OCI-LY7 (cell line): ENCODE measurements around the gene RSAD1. TPM values are rescaled to one million over a fixed set of nuclear protein-coding genes. Genes with fewer than 3 reads are reported as not detected.

ENCODE experiments used
- BruUV-seq: library from RNA; stranded (reverse); fragments of 400-500 nt; replicated peaks from 2 replicates; lab custom pipeline; 2021; lab: Mats Ljungman, UMichigan
- CTCF ChIA-PET: fragments of 300-600 bp; sonication (Branson Sonifier 250); formaldehyde crosslinking; loops from one replicate; lab custom pipeline; 2022; ENCODE audit warnings: antibody characterized with exemption; ENCODE audit not compliant: unreplicated experiment; lab: Charles Lee
- POLR2A ChIA-PET: fragments of 300-600 bp; sonication (Branson Sonifier 250); formaldehyde crosslinking; loops from one replicate; lab custom pipeline; 2022; ENCODE audit warnings: antibody characterized with exemption; lab: Charles Lee
- DNase-seq: peaks from one replicate; pipeline ENCODE4 v3.0.0-alpha.2; 2015; ENCODE audit warnings: low spot score
- H2AFZ ChIP-seq: fragments of 200-600 bp; sonication (generic), shearing (Covaris generic); 2 replicates; pipeline ENCODE4 v1.6.1; 2014; ENCODE audit warnings: mild to moderate bottlenecking, antibody characterized with exemption, low read length, moderate library complexity
- H3K27ac ChIP-seq: fragments of 200-600 bp; sonication (generic); 2 replicates; pipeline ENCODE4 v1.5.1; 2014; ENCODE audit warnings: mixed run types, low read depth, mild to moderate bottlenecking, moderate library complexity, low read length, inconsistent platforms; ENCODE audit not compliant: poor library complexity, severe bottlenecking
- H3K36me3 ChIP-seq: fragments of 200-600 bp; sonication (generic); 2 replicates; pipeline ENCODE4 v1.6.1; 2014; ENCODE audit warnings: mild to moderate bottlenecking, antibody characterized with exemption, low read length, moderate library complexity, mixed read lengths; ENCODE audit not compliant: insufficient read depth
- H3K4me1 ChIP-seq: fragments of 200-600 bp; sonication (generic); 2 replicates; pipeline ENCODE4 v1.5.1; 2014; ENCODE audit warnings: mild to moderate bottlenecking, low read length; ENCODE audit not compliant: insufficient read depth, poor library complexity, severe bottlenecking
- H3K4me2 ChIP-seq: fragments of 200-600 bp; sonication (generic); 2 replicates; pipeline ENCODE4 v1.6.1; 2014; ENCODE audit warnings: mild to moderate bottlenecking, low read length
- H3K4me3 ChIP-seq: fragments of 200-600 bp; sonication (generic); 2 replicates; pipeline ENCODE4 v1.5.1; 2014; ENCODE audit warnings: mild to moderate bottlenecking, low read depth, low read length; ENCODE audit not compliant: poor library complexity, severe bottlenecking
- H3K79me2 ChIP-seq: fragments of 200-600 bp; sonication (generic); 2 replicates; pipeline ENCODE4 v1.6.1; 2016; ENCODE audit warnings: low read depth, mild to moderate bottlenecking, low read length, moderate library complexity, mixed read lengths; ENCODE audit not compliant: insufficient read depth
- H3K9me2 ChIP-seq: fragments of 200-600 bp; sonication (generic); 2 replicates; pipeline ENCODE4 v1.6.1; 2016; ENCODE audit warnings: mild to moderate bottlenecking, low read length, mixed read lengths; ENCODE audit not compliant: insufficient read depth
- H3K9me3 ChIP-seq: fragments of 200-600 bp; sonication (generic); 2 replicates; pipeline ENCODE4 v1.6.1; 2014; ENCODE audit warnings: mild to moderate bottlenecking, mixed run types, low read length, mixed read lengths
- H4K20me1 ChIP-seq: fragments of 200-600 bp; sonication (generic); 2 replicates; pipeline ENCODE4 v1.6.1; 2014; ENCODE audit warnings: mild to moderate bottlenecking, antibody characterized with exemption, low read length, moderate library complexity, mixed read lengths; ENCODE audit not compliant: insufficient read depth
- EZH2phosphoT487 ChIP-seq: fragments of 200-600 bp; sonication (generic); IDR thresholded peaks from 2 replicates; pipeline ENCODE4 v1.6.1; 2018; ENCODE audit warnings: low read depth, borderline replicate concordance, mild to moderate bottlenecking, mixed run types, antibody characterized with exemption, low read length, moderate library complexity, mixed read lengths
- intact Hi-C: fragments of 100-400 bp; cut with micrococcal nuclease; formaldehyde crosslinking; loops from one replicate; pipeline ENCODE4 v1.10.0; 2022; ENCODE audit not compliant: unreplicated experiment
- total RNA-seq, 2 experiments: library from RNA; depleted of rRNA in 1 of 2; stranded (reverse); fragments of >200 nt in 1 of 2; shearing (Covaris generic) in 1 of 2; gene quantifications; 2 replicates each; pipeline ENCODE4 v1.2.3, GENCODE V29; 2014 to 2022
- TF ChIP-seq, protein P1 (sequence below): fragments of 200-600 bp; sonication (generic); conservative IDR thresholded peaks from 2 replicates; pipeline ENCODE4 v1.5.1; 2014; ENCODE audit warnings: mild to moderate bottlenecking, antibody characterized with exemption, low read length, moderate library complexity, mixed read lengths

Gene RSAD1
- total RNA-seq, 2 experiments from 2014 or later, result 22.6 to 27.9 TPM

DNA sequence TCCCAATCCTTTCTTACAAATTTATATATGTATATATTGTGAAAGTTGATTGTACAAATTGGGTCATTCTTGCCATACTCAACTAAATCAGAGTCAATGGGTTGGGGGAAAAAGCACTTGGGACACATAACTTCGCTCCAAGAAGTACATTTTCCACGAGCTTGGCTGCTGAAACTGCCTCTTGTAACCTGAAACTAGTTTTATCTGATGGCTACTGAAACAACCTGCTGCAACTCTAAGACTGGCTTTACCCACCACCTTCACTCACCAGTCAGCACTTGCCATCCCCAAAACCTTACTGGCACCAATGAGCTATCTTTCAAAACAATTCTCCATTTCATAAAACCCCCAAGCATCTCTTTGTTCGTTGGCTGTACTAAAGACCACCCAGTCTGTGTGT, 15.1 kb downstream of the RSAD1 start:
- H3K36me3 ChIP-seq, result no peaks in the 10 kb centered on the region
- POLR2A ChIA-PET, result interaction anchor here (0.7 to 1.4 kb wide), 3 partner anchors 11 to 121 kb away, joined by 3 read pairs; partner anchors contain the start of genes EME1 and MRPL27
- intact Hi-C loops, result no loop called here
- no peak for DNase-seq
- no peak overlapping the region for H3K4me3 ChIP-seq
- no peak overlapping the region for H2AFZ ChIP-seq
- no peak overlapping the region for H3K27ac ChIP-seq
- no peaks in the 10 kb centered on the region for H3K9me3 ChIP-seq
- H4K20me1 ChIP-seq, result no peaks in the 10 kb centered on the region
- TF ChIP-seq, protein P1, sequence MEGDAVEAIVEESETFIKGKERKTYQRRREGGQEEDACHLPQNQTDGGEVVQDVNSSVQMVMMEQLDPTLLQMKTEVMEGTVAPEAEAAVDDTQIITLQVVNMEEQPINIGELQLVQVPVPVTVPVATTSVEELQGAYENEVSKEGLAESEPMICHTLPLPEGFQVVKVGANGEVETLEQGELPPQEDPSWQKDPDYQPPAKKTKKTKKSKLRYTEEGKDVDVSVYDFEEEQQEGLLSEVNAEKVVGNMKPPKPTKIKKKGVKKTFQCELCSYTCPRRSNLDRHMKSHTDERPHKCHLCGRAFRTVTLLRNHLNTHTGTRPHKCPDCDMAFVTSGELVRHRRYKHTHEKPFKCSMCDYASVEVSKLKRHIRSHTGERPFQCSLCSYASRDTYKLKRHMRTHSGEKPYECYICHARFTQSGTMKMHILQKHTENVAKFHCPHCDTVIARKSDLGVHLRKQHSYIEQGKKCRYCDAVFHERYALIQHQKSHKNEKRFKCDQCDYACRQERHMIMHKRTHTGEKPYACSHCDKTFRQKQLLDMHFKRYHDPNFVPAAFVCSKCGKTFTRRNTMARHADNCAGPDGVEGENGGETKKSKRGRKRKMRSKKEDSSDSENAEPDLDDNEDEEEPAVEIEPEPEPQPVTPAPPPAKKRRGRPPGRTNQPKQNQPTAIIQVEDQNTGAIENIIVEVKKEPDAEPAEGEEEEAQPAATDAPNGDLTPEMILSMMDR, result no peak
- H3K4me2 ChIP-seq, result no peak overlapping the region
- CTCF ChIA-PET, result no interaction called here
- BruUV-seq, result no TSS peak
- H3K4me1 ChIP-seq, result no peaks in the 10 kb centered on the region
- no peaks in the 10 kb centered on the region for H3K9me2 ChIP-seq
- no peaks in the 10 kb centered on the region for H3K79me2 ChIP-seq

DNA sequence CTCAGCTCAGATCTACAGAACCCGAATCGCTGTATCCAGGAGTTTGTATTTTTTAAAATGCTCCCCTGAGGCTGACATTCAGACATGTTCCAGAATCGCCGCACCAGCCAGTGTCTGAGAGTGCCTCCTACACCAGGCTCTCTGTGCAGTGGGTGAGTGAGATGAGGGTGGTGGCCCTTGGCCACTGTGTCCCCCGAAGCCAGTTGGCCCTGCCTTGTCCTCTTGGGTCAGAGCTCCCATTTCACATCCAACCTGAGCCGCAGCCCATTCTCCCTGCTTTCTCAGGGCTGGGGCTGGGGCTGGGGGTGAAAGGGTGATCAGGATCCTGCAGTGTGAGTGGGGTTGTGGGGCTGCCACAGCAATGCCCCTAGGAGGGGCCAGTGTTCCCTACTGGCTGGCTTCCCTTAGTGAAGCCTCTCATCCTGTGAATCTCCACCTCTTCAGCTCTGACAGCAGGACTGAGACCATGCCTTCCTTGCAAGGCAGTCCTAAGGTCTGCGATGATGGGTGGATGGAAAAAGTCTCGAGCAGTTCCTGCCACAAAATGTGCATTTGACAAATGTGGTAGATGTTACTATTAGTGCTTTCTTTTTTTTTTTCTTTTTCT, 16.7 kb downstream of the RSAD1 start:
- intact Hi-C loops, result no loop called here
- CTCF ChIA-PET, result no interaction called here
- H3K27ac ChIP-seq, result no peak overlapping the region
- TF ChIP-seq EZH2phosphoT487, result no peak
- TF ChIP-seq, protein P1, result no peak
- no peak for DNase-seq
- H3K4me2 ChIP-seq, result no peak overlapping the region
- H3K79me2 ChIP-seq, result no peaks in the 10 kb centered on the region
- H2AFZ ChIP-seq, result no peak overlapping the region
- H4K20me1 ChIP-seq, result no peaks in the 10 kb centered on the region
- H3K9me3 ChIP-seq, result peaks cover 4% of the 10 kb centered on the region; the same call in 1 of the 2 replicates
- no peak overlapping the region for H3K4me3 ChIP-seq
- H3K4me1 ChIP-seq, result no peaks in the 10 kb centered on the region
- no peaks in the 10 kb centered on the region for H3K36me3 ChIP-seq
- no TSS peak for BruUV-seq
- no peaks in the 10 kb centered on the region for H3K9me2 ChIP-seq
- POLR2A ChIA-PET, result interaction anchor here (0.6 kb wide), 2 partner anchors 11 to 13 kb away, joined by 3 read pairs; no protein-coding TSS in a partner anchor

DNA sequence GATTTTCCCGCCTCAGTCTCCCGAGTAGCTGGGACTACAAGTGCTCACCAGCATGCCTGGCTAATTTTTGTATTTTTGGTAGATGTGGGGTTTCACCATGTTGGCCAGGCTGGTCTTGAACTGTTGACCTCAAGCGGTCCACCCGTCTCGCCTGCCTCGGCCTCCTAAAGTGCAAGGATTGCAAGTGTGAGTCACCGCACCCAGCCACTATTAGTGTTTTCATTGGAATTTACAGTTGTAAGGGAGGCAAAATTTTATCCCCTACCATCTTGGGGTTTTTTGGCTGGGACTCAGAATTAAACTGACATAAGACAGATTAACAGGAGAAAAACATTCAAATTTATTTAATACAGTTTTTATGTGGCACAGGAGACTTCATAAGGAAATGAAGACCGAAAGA, 17.3 kb downstream of the RSAD1 start:
- Histone ChIP-seq H3K27ac (no peak overlapping the region), H3K9me3 (peaks cover 4% of the 10 kb centered on the region; the same call in 1 of the 2 replicates), H3K9me2 (no peaks in the 10 kb centered on the region), H3K4me2 (no peak overlapping the region), H3K36me3 (no peaks in the 10 kb centered on the region), H3K4me1 (no peaks in the 10 kb centered on the region), H2AFZ (no peak overlapping the region), H4K20me1 (no peaks in the 10 kb centered on the region), H3K79me2 (no peaks in the 10 kb centered on the region), H3K4me3 (no peak overlapping the region)
- TF ChIP-seq, protein P1, result no peak
- no peak for TF ChIP-seq EZH2phosphoT487
- DNase-seq, result no peak
- intact Hi-C loops, result loop anchor here (2.0 kb wide), 1 partner anchor 13 kb away; no protein-coding TSS in a partner anchor
- POLR2A ChIA-PET, result interaction anchor here (0.6 to 0.7 kb wide), 2 partner anchors 9 to 14 kb away, joined by 3 to 5 read pairs; no protein-coding TSS in a partner anchor
- no TSS peak for BruUV-seq
- CTCF ChIA-PET, result no interaction called here
